Measurements from ENCODE around the gene ZNRF2. TPM values are rescaled to one million over a fixed set of nuclear protein-coding genes. Genes with fewer than 3 reads are reported as not detected.

ZNRF2 gene
- total RNA-seq, 4 donors from 2014 or later = 9.6 to 19.3 (median 17.4) TPM

GRCh38 chr7:30280631-30281030 is 3.8 kb upstream of the ZNRF2 start:
- Histone ChIP-seq H3K27ac (no peak overlapping the region), H3K4me1 (peaks cover 18 to 20% of the 10 kb centered on the region in 2 donors), H3K36me3 (no peaks in the 10 kb centered on the region), H3K27me3 (no peaks in the 10 kb centered on the region), H3K9me3 (no peaks in the 10 kb centered on the region), H3K4me3 (no peak overlapping the region)
- intact Hi-C loops (cut with DNase I; ENCODE audit: low total_unique reads) (loop anchor here (5.0 to 10.0 kb wide), 2 partner anchors 197 to 224 kb away; partner anchors contain the start of genes GGCT and NOD1), in situ Hi-C loops (cut with MboI; ENCODE audit: low sequenced_read_pairs in 4 of 4) (loop anchor here in 2 of 4 donors (10.0 kb wide), 1 partner anchor 116 kb away; no protein-coding TSS in a partner anchor)
- no peak for DNase-seq
- no peak for ATAC-seq
- no peak for TF ChIP-seq POLR2A (IDR thresholded peaks at IDR 0.05)
- no peak for TF ChIP-seq CTCF (IDR thresholded peaks at IDR 0.05 in 4 of 5, conservative IDR thresholded peaks at IDR 0.05 in 1 of 5)

- in situ Hi-C loops (cut with MboI; ENCODE audit: low sequenced_read_pairs in 4 of 4) = loop anchor here in 2 of 4 donors (10.0 kb wide), 1 partner anchor 116 kb away; no protein-coding TSS in a partner anchor
These were observed 3.1 kb upstream of the ZNRF2 start for GRCh38 chr7:30281263-30281662.

GRCh38 chr7:30281791-30282190 is 2.6 kb upstream of the ZNRF2 start:
- in situ Hi-C loops (cut with MboI; ENCODE audit: low sequenced_read_pairs in 4 of 4) = loop anchor here in 2 of 4 donors (10.0 kb wide), 1 partner anchor 117 kb away; no protein-coding TSS in a partner anchor
- Histone ChIP-seq H3K4me3 (no peak overlapping the region), H3K27ac (no peak overlapping the region), H3K4me1 (peaks cover 24 to 29% of the 10 kb centered on the region in 2 donors), H3K27me3 (no peaks in the 10 kb centered on the region), H3K9me3 (no peaks in the 10 kb centered on the region), H3K36me3 (no peaks in the 10 kb centered on the region)
- TF ChIP-seq CTCF (IDR thresholded peaks at IDR 0.05 in 4 of 5, conservative IDR thresholded peaks at IDR 0.05 in 1 of 5) (no peak), POLR2A (IDR thresholded peaks at IDR 0.05) (no peak)
- DNase-seq (no peak), ATAC-seq (no peak)
- intact Hi-C loops (cut with DNase I; ENCODE audit: low total_unique reads) = loop anchor here (5.0 to 10.0 kb wide), 2 partner anchors 196 to 223 kb away; partner anchors contain the start of genes GGCT and NOD1

More at GRCh38 chr7:30281263-30281662, 3.1 kb upstream of the ZNRF2 start:
- Histone ChIP-seq H3K36me3 (no peaks in the 10 kb centered on the region), H3K4me3 (no peak overlapping the region), H3K4me1 (peaks cover 19 to 23% of the 10 kb centered on the region in 2 donors), H3K27ac (no peak overlapping the region), H3K9me3 (no peaks in the 10 kb centered on the region), H3K27me3 (no peaks in the 10 kb centered on the region)
- no peak for DNase-seq
- ATAC-seq = no peak
- intact Hi-C loops (cut with DNase I; ENCODE audit: low total_unique reads) = loop anchor here (5.0 to 10.0 kb wide), 2 partner anchors 196 to 224 kb away; partner anchors contain the start of genes GGCT and NOD1
- no peak for TF ChIP-seq POLR2A (IDR thresholded peaks at IDR 0.05)
- no peak for TF ChIP-seq CTCF (IDR thresholded peaks at IDR 0.05 in 4 of 5, conservative IDR thresholded peaks at IDR 0.05 in 1 of 5)

GRCh38 chr7:30282735-30283134 is 1.7 kb upstream of the ZNRF2 start:
- Histone ChIP-seq H3K4me3 (no peak overlapping the region), H3K9me3 (no peaks in the 10 kb centered on the region), H3K27me3 (no peaks in the 10 kb centered on the region), H3K4me1 (peaks cover 32 to 36% of the 10 kb centered on the region in 2 donors), H3K36me3 (no peaks in the 10 kb centered on the region), H3K27ac (peak overlapping the region in 1 of 4 donors; percentile 99)
- TF ChIP-seq POLR2A (IDR thresholded peaks at IDR 0.05) (no peak), CTCF (IDR thresholded peaks at IDR 0.05 in 4 of 5, conservative IDR thresholded peaks at IDR 0.05 in 1 of 5) (no peak)
- in situ Hi-C loops (cut with MboI; ENCODE audit: low sequenced_read_pairs in 4 of 4) (loop anchor here in 2 of 4 donors (10.0 kb wide), 1 partner anchor 118 kb away; no protein-coding TSS in a partner anchor), intact Hi-C loops (cut with DNase I; ENCODE audit: low total_unique reads) (loop anchor here (5.0 to 10.0 kb wide), 2 partner anchors 195 to 222 kb away; partner anchors contain the start of genes GGCT and NOD1)
- ATAC-seq (no peak), DNase-seq (no peak)

Measured in gastrocnemius medialis (tissue), 4 donors.